Kidney glomerular epithelial cell (primary cell): ENCODE measurements around the gene HPSE.
"Not testable (repeated sequence)": the region's sequence is repeated elsewhere in the genome, so short reads cannot be mapped to it uniquely, and the experiment has no call there.

Experiments used
- DNase-seq: peaks from one replicate; lab custom pipeline; 2025; lab: John Stamatoyannopoulos, UW

Gene HPSE

DNA sequence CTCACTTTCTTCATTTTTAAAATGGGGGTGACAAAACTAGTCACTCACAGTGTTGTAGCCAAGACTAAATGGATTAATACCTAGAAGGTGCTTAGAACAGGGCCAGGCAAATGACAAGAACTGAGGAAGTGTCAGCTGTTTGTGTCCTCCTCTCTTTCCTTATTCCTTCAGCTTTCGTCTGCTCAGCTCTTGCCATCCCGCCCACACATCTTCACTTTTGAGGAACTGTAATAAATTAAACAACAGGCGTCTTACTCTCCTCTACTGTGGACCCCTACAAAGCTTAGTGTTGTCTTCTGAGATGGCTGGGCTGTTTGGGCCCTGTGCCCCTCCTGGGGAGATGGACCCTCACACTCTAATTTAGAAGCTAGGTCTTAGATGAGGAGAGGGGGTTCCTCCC, 2.7 kb downstream of the HPSE start:
- DNase-seq = no peak

DNA sequence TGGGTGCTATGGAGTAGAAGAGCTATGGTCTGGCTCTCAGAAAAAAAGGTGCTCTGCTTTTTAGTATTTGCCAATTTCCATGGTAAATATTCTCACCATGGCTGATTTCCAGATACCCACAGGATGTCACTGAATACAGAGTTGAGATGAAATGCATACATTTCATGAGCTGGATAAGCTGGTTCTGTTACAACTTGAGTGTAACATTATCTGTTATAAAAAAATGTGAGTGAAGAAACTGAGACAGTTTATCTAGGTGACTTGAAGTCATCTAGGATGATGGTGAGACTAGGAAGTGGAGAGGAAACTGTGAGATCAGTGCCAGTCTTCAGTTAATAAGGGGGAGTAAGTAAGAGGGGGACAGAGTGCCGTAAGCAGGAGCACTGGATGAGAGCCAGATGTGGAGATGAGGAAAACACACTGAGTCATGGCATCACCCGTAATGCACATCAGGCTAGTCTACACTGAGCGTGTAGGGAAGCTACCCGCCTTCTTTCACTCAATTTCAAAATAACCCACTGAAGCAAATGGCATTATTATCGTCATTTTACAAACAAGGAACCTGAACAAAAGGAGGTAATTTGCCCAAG, 5.0 kb downstream of the HPSE start:
- DNase-seq = no peak

DNA sequence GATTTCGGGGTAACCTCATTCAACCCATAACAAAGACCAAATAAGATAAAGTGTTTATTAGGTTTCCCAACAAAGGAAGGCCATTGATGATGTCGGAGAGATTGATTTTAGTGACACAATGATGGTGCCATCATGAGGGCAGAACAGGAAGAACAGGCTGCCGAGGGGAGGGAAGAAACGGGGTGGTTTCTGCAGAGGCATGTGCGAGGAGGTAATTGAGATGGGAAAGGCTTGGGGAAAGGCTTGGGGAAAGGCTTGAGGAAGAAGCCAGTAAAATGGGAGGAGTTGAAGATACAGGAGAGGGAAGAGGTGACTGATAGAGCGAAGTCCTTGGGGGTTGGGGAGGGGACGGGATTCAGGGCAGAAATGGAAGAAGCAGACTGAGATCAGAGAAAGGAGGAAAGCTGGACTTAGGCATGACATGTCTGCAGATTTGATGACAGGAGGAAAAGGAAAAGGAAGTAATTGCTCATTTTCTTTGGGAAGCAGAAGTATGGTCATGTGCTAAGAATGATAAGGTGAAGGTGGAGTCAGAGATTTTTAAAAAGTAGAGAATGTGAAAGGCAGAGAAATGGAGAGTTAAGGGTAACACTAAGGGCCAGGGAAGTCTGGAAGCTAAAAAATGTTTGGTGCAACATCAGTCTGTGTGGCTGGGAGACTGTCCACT, 6.0 kb downstream of the HPSE start:
- DNase-seq = no peak

DNA sequence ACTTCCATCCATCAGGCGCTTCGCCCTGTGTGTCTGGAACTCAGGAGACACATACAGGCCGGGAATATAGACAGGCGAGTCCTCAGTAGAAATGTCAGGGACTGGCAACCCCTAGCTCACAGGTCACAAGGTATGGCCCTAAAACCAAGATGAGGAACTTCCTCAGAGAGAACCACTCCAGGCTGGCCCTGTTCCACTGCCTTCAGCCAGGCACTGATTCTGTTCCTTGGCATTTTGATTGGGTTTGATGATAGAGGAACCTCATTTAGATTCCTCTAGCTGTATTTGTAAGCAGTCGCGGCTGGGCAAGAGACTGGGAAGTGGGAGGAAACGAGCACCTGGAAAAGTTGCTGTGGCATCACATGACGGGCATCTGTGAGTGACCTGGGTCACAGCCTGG, 8.1 kb downstream of the HPSE start:
- no peak for DNase-seq

DNA sequence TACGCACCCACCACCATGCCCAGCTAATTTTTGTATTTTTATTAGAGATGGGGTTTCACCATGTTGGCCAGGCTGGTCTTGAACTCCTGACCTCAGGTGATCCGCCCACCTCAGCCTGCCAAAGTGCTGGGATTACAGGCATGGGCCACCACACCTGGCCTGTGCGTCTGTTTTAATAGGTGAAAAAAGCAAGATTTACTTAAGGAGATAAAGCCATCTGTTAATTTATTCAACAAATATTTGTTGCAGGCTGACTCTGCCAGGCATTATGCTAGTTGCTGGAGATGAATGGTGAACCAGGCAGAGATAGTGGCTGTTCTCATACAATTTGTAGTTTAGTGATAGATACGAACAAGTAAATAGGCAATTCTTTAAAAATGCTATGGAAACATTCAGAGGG, 9.3 kb downstream of the HPSE start:
- DNase-seq = not testable (repeated sequence)

DNA sequence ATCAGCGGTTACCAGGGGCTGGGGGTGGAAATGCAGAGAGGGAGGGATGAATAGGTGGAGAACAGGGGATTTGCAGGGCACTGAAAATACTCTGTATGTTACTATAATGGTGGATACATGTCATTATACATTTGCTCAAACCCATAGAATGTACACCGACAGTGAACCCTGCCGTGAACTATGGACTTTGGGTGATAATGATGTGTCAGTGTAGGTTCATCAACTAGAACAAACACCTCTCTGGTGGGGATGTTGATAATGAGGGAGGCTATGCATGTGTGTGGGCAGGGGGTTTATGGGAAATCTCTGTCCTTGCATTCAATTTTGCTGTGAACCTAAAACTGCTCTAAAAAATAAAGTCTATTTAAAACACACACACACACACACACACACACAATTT, 11.5 kb downstream of the HPSE start:
- DNase-seq = no peak

DNA sequence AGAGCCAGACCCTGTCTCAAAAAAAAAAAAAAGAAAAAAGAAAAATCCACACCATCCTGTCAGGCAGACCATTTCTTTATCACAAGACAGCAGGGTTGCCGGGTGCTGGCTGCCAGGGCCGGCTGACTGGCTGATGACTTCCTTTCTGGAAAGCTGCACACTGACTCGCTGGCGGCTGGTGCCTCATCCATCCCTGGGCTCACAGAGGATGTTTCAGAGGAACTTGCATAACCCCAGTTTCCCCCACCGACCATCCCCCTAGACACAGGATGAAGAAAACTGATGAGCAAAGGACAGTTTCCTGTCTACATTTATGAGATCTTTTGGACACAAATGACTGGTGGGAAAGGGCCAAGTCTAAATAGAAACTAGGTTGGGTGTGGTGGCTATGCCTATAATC, 14.1 kb downstream of the HPSE start:
- DNase-seq = no peak

DNA sequence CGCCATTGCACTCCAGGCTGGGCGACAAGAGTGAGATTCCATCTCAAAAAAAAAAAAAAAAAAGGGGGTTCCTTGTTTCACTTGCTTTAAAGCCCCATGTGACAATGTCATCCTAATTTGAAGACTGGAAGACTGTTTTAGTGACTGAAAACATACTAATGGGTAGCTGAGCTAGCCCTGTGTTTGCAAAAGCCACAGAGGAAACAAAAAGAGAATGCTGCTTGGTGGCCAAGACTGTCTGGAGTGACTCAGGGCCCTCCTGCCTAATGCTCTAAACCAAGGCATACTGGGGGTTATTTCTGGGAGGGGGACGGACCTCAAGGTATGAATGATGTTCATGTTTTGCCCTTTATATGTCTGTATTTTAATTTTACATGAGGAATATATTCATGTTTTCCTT, 16.0 kb downstream of the HPSE start:
- DNase-seq = no peak

DNA sequence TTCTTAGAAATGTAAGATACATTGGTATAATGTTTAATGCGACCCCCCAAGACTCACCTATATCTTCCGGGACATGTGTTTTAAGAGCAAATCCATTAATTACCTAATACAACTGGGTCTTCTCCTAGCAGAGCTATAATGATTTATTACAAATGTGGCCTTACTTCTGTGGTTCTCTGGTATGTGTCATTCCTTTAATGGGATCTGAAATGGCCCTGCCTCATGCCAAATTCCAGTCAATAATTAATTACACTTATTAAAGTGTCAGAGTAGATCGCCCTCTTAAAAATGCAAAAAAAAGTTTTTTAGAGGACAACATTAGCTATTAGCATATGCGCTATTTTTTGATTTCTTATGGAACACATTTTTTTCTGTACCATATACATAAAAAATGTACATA, 17.0 kb downstream of the HPSE start:
- DNase-seq = no peak

DNA sequence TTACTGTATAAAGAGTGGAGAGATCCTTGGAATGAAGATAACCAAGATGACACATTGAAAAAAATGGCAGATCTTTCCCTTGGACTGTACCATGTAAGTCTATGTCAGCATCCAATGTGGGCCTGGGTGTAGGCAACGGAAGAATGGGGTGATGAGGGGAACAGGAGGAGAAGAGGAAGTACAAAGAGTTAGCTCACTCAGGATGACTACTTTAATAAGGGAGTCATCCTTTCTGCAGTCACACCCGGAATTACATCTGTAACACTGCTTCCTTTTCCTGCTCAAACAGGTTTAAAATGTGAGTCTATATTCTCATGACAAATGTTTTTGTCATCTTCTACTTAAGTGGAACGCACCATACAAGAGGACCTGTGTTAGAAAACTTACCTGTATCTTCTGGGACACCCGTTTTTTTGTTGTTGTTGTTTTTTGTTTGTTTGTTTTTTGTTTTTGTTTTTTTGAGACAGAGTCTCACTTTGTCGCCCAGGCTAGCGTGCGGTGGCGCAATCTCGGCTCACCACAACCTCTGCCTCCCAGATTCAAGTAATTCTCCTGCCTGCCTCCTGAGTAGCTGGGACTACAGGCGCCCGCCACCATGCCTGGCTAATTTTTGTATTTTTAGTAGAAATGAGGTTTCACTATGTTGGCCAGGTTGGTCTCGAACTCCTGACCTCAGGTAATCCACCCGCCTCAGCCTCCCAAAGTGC, 18.0 kb downstream of the HPSE start:
- DNase-seq = no peak

DNA sequence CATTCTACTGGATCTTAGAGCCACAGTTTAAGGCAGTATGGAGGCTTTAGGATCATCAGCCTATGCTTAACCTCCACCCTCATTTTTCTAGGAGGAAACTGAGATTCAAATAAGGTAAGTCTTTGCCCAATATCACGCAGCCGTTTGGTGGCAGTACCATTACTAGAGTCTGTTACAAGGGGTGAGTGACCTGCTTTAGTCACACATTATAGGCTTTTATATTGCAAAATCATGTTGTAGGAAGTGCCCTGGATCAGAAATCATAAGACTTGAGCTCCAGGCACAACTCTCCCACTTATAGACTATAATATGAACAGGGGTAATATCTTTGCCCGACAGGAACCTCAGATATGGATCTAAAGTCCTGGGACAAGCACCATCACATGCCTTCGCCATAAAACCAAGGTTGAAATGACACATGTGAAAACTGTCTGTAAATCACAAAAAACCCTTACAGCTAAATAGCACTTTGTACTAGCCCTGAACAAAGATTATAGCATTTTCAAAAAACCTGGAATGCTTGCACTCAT, 19.2 kb downstream of the HPSE start:
- DNase-seq = no peak

DNA sequence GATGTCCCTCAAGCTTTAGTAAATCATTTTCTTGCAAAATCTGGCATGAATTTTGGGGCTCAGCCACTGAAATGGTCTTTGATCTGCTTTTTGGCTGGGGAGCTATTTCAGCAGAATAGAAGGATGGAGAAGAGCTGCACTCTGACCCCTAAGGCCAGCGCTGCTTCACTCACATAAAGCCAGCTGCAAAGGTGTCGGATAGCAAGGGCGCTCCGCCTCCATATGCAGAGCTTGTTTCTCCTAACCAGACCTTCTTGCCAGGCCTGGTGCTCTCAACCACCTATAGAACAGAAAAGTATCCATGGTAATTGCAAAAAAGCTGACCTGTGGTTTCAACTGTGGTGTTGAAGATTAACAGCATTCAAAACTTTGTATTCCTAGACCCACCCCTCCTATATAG, 26.0 kb downstream of the HPSE start:
- no peak for DNase-seq

DNA sequence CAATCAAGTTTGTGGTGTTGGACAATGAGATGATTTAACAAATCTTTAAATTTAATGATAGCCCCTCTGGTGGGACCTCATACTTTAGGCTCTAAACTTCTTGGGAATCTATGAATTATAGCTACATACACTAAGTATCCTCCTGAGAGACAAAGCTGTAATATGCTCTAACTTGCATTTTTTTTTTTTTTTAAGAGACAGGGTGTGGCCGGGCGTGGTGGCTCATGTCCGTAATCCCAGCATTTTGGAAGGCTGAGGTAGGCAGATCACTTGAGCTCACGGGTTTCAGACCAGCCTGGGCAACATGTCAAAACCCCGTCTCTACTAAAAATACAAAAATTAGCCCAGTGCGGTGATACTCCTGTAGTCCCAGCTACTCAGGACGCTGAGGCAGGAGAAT, 26.7 kb downstream of the HPSE start:
- DNase-seq = no peak

DNA sequence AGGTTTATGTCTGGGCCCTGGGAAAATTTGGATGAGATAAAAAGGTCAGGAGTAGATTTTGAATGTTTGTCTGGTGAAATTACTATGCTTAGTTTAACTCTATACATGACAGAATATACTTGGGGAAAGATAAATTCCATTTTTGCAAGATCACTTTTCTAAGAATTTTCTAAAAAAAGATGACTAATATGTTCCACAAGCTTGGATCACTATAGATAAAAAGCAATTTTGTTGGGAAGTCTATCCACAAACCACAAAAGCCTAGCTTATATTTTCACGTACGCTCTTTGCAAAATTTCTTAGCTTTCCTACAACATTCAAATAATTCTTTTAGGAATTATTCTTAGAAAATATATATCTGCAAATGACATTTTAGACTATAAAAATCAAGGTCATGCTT, 29.5 kb downstream of the HPSE start:
- no peak for DNase-seq

DNA sequence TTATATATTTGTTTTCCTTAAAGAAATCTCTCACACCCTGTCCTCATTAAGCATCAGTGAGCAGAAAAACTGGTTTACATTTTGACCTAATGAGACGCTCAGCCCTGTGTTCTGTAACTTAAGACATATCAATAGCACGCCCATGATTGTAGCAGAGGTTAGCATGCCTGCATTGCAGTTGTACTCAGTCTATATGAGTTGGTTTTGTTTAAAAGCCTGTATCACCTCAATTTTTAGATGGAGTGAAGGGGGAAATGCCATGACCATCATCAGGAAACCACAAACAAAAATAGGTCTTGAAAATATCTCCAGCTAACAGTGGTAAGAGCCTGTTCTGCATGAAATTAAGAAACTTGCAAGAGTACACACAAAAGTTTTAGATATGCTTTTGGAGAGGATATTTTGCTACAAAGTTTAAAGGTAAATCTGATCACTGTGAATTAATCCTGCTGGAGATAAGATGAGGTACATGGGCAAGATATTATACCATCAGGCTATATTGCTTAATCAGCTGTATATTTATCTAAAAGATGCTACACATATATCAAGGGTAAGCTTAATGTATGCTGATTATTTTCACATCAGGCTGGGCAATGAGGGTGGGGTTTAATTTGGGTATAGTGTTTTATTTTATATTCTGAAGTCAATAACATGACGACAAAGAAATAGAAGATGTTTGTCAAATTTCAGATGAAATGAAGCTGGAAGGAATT, 36.9 kb downstream of the HPSE start:
- DNase-seq = no peak

DNA sequence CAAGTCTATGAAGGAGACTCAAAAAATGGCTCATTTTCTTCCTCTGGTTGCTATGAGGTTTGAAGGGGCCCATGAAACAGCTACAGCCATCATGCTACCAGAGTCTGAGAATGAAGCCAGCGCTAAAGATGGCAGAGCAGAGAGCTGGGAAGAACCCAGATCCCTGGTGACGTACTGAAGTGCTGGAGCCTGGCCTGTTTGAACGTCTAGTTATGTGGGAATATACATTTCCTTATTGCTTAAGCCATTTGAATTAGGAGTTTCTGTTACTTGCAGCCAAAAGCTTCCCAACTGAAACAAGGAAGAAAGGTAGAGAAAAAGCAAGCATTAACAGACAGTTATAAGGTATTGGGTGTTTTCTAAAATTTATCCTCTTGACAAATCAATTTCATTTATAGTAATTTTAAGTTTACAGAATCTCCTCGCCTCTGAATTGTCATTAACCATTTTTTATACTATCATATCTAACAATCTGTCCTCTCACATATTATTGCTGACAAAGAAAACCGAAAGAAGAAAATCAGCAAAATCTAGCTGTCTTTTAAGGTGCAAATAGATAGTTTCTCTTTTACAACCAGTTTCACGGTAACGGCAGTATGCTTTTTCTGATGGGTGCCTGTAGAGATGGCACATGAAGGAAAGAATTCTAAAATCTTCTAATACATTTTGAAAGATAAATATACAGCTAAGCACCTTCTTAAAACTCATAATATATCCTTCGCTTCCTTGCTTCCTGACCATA, 41.2 kb downstream of the HPSE start:
- no peak for DNase-seq

DNA sequence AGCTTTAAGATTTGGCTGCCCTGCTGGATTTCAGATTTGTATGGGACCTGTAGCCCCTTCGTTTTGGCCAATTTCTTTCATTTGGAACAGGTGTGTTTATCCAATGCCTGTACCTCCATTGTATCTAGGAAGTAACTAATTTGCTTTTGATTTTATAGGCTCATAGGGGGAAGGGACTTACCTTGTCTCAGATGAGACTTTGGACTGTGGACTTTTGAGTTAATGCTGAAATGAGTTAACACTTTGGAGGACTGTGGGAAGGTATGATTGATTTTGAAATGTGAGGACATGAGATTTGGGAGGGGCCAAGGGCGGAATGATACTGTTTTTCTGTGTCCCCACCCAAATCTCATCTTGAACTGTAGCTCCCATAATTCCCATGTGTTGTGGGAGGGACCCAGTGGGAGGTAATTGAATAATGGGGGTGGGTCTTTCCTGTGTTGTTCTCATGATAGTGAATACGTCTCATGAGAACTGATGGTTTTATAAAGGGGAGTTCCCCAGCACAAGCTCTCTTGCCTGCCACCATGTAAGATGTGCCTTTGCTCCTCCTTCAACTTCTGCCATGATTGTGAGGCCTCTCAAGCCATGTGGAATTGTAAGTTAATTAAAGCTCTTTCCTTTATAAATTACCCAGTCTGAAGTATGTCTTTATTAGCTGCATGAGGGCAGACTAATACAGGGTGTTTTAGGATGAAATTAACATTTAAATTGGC, 44.4 kb downstream of the HPSE start:
- DNase-seq = not testable (repeated sequence)

DNA sequence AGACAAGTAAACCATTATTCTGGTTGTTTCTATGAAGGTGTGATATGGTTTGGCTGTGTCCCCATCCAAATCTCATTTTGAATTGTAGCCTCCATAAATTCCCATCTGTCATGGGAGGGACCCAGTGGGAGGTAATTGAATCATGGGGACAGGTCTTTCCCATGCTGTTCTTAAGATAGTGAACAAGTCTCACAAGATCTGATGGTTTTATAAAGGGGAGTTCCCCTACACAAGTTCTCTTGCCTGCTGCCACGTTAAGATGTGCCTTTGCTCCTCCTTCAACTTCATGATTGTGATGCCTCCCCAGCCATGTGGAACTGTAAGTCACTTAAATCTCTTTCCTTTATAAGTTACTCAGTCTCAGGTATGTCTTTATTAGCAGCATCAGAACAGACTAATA, 46.3 kb downstream of the HPSE start:
- not testable (repeated sequence) for DNase-seq

DNA sequence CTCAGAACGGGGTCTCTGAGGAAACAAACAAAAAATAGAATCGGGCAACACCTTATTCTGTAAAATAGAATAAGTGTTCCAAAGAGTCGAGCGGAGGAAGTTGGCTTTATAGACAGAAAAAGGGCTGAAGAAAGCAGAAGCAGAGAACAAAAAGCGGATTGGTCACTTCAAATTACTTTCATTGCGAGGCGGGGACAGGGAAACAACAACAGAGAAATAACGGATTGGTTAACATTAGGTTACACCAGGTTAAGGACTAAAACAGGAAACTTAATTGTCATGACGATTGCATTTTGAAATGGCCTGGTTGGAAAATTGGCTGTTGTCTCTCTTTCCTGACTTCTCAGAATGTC, 49.6 kb downstream of the HPSE start:
- peak; percentile 69 for DNase-seq

DNA sequence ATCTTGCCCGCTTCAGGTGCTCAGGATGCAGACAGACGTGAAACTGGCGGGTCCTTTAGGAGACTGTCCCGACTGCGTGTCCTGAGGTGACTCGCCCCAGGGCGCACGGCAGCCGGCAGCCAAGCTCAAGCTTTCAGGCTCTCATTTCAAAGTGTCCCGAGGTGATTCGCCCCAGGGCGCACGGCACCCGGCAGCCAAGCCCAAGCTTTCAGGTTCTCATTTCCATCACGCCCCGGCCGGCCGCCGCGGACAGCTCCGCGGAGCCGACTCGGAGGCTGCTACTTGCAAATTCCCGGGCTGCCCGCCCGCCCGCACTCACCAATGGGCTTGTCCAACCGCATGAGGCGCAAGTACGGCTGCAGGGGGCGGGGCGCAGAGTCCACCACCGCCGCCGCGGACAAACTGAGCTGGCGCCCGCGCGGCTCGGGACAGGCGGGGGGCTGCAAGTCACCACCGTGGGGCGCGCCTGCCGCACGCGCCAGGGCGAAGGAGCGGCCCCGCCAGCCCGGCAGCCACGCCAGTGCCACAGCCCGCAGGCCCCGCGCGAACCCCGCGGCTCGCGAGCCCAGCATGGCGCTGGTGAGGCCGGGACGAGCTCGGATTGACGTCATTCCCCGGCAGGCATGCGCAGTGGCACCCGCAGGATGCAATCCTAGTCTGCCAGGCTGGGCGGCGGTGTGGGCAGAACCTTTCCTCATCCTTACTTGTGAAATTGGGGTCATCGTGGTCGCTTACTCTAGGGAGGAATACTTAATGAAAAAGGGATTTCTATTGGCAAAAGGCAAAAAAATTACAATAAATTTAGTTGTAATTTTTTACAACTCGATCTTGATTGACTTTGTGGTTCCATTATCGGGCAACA, 50.2 kb downstream of the HPSE start, which contains the start of gene COQ2:
TSS of gene COQ2 (minus strand) at position 606 of the 862 bp plus-strand sequence. CDS start at position 572, 34 bp downstream.
- DNase-seq = peak; percentile 87
